OCI-LY1 (cell line): ENCODE data around the gene FKBP4.

Experiments
- EZH2 ChIP-seq: fragments of 200-600 bp; sonication (generic), shearing (Covaris generic); IDR thresholded peaks from 2 replicates; pipeline ENCODE4 v1.8.0; 2017; ENCODE audit warnings: borderline replicate concordance, mixed run types, mild to moderate bottlenecking, antibody characterized with exemption, low read length, moderate library complexity, mixed read lengths
- TF ChIP-seq, protein P1 (sequence below): fragments of 200-600 bp; sonication (generic), shearing (Covaris generic); IDR thresholded peaks from 2 replicates; pipeline ENCODE4 v1.5.1; 2017; ENCODE audit warnings: mild to moderate bottlenecking, antibody characterized with exemption, low read length, moderate library complexity, mixed read lengths

DNA sequence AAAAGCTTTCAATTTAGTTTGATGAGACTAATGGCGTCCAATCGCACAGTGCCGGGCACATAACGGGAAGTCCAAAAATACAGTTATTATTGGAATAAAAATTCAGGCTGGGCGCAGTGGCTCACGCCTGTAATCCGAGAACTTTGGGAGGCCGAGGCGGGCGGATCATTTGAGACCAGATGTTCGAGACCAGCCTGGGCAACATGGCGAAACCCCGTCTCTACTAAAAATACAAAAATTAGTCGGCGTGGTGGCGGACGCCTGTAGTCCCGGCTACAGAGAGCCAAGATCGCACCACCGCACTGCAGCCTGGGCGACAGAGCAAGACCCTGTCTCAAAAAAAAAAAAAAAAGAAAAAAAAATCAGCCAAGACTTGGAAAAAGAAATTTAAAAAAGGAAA, 1.2 kb upstream of the FKBP4 start:
- TF ChIP-seq, protein P1, sequence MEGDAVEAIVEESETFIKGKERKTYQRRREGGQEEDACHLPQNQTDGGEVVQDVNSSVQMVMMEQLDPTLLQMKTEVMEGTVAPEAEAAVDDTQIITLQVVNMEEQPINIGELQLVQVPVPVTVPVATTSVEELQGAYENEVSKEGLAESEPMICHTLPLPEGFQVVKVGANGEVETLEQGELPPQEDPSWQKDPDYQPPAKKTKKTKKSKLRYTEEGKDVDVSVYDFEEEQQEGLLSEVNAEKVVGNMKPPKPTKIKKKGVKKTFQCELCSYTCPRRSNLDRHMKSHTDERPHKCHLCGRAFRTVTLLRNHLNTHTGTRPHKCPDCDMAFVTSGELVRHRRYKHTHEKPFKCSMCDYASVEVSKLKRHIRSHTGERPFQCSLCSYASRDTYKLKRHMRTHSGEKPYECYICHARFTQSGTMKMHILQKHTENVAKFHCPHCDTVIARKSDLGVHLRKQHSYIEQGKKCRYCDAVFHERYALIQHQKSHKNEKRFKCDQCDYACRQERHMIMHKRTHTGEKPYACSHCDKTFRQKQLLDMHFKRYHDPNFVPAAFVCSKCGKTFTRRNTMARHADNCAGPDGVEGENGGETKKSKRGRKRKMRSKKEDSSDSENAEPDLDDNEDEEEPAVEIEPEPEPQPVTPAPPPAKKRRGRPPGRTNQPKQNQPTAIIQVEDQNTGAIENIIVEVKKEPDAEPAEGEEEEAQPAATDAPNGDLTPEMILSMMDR = no peak
- no peak for TF ChIP-seq EZH2
